ENCODE data around the gene DBNL.

Gene DBNL

GRCh38 chr7:44060091-44060947 is 15.8 kb downstream of the DBNL start:
- H3K36me3 Mint-ChIP-seq (ENCODE audit: insufficient read depth): peaks cover 32% of the 10 kb centered on the region
- H3K9me3 Mint-ChIP-seq: no peaks in the 10 kb centered on the region
- peaks cover 25% of the 10 kb centered on the region for H3K4me1 Mint-ChIP-seq
- ATAC-seq (replicated peaks; ENCODE audit: extremely low read depth, poor library complexity, severe bottlenecking) (no peak), DNase-seq (ENCODE audit: low spot score in 2 of 2) (no peak)
- no peak overlapping the region for H3K4me3 Mint-ChIP-seq
- no peaks in the 10 kb centered on the region for H3K27me3 Mint-ChIP-seq
- no peak overlapping the region for H3K27ac Mint-ChIP-seq (ENCODE audit: low read depth)

DNA sequence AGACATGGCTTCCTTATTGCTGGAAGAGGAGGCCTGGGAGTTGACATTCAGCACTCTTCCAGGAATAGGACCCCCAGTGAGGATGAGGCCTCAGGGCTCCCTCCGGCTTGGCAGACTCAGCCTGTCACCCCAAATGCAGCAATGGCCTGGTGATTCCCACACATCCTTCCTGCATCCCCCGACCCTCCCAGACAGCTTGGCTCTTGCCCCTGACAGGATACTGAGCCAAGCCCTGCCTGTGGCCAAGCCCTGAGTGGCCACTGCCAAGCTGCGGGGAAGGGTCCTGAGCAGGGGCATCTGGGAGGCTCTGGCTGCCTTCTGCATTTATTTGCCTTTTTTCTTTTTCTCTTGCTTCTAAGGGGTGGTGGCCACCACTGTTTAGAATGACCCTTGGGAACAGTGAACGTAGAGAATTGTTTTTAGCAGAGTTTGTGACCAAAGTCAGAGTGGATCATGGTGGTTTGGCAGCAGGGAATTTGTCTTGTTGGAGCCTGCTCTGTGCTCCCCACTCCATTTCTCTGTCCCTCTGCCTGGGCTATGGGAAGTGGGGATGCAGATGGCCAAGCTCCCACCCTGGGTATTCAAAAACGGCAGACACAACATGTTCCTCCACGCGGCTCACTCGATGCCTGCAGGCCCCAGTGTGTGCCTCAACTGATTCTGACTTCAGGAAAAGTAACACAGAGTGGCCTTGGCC is 16.6 kb downstream of the DBNL start:
- no peak for ATAC-seq (replicated peaks; ENCODE audit: extremely low read depth, poor library complexity, severe bottlenecking)
- H3K27me3 Mint-ChIP-seq: no peaks in the 10 kb centered on the region
- H3K4me3 Mint-ChIP-seq: no peak overlapping the region
- no peak overlapping the region for H3K27ac Mint-ChIP-seq (ENCODE audit: low read depth)
- DNase-seq (ENCODE audit: low spot score in 2 of 2): no peak
- peaks cover 27% of the 10 kb centered on the region for H3K36me3 Mint-ChIP-seq (ENCODE audit: insufficient read depth)
- H3K4me1 Mint-ChIP-seq: peaks cover 29% of the 10 kb centered on the region
- H3K9me3 Mint-ChIP-seq: no peaks in the 10 kb centered on the region

DNA sequence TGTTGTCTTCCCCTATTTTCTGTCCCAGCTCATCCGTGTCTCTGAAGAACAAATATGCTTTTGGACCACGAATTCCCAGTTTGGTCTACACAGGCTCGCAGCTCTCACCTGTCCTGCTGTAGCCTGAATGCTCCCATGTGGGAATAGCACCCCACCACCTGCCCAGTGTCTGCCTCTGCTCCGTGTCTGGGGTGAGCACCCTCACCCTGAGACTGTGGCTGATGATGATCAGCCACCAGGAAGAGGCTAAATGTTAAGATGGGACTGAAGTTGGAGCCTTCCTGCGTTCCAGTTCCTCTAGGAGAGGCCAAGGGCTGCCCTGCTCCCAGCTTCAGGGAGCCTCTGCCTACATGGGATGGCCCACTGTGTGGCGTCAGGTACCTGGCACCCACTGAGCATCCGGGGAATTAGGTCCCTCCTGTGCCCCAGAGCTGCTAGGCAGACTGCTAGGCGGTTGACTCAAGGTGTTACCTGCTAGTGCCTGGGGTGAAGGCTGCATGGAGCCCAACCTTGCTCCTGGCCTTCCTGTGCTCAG is 17.2 kb downstream of the DBNL start:
- Mint-ChIP-seq H3K9me3 (no peaks in the 10 kb centered on the region), H3K36me3 (ENCODE audit: insufficient read depth) (peaks cover 24% of the 10 kb centered on the region), H3K27ac (ENCODE audit: low read depth) (no peak overlapping the region), H3K4me3 (no peak overlapping the region), H3K4me1 (peaks cover 27% of the 10 kb centered on the region), H3K27me3 (no peaks in the 10 kb centered on the region)
- no peak for ATAC-seq (replicated peaks; ENCODE audit: extremely low read depth, poor library complexity, severe bottlenecking)
- DNase-seq (ENCODE audit: low spot score in 2 of 2): no peak

- no peaks in the 10 kb centered on the region for H3K27me3 Mint-ChIP-seq
- H3K36me3 Mint-ChIP-seq (ENCODE audit: insufficient read depth): peaks cover 20% of the 10 kb centered on the region
- peaks cover 31% of the 10 kb centered on the region for H3K4me1 Mint-ChIP-seq
- ATAC-seq (replicated peaks; ENCODE audit: extremely low read depth, poor library complexity, severe bottlenecking): no peak
- H3K9me3 Mint-ChIP-seq: no peaks in the 10 kb centered on the region
- no peak for DNase-seq (ENCODE audit: low spot score in 2 of 2)
- H3K4me3 Mint-ChIP-seq: no peak overlapping the region
- H3K27ac Mint-ChIP-seq (ENCODE audit: low read depth): no peak overlapping the region
Measured at GRCh38 chr7:44062180-44062902, 17.8 kb downstream of the DBNL start.

DNA sequence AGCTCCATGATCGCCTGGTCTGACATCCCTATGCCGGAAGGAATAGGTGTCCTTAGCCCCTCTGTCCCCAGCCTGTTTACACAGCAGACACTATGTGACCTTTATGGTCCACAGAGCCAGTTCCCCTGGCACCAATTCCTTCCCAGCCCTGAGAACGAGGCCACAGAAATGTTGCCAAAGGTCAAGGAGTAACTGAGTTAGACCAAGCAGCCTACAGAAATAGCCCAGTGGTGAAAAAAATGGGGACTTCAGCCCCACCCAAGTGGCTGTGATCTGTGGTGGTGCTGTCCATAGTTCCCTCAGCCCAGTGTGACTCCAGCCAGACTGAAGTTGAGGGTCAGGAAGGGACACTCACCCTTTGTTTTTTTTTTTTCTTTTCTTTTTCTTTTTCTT is 18.4 kb downstream of the DBNL start:
- H3K4me3 Mint-ChIP-seq: no peak overlapping the region
- H3K36me3 Mint-ChIP-seq (ENCODE audit: insufficient read depth): peaks cover 16% of the 10 kb centered on the region
- no peaks in the 10 kb centered on the region for H3K27me3 Mint-ChIP-seq
- H3K9me3 Mint-ChIP-seq: no peaks in the 10 kb centered on the region
- DNase-seq (ENCODE audit: low spot score in 2 of 2): no peak
- H3K27ac Mint-ChIP-seq (ENCODE audit: low read depth): no peak overlapping the region
- no peak for ATAC-seq (replicated peaks; ENCODE audit: extremely low read depth, poor library complexity, severe bottlenecking)
- H3K4me1 Mint-ChIP-seq: peaks cover 31% of the 10 kb centered on the region

DNA sequence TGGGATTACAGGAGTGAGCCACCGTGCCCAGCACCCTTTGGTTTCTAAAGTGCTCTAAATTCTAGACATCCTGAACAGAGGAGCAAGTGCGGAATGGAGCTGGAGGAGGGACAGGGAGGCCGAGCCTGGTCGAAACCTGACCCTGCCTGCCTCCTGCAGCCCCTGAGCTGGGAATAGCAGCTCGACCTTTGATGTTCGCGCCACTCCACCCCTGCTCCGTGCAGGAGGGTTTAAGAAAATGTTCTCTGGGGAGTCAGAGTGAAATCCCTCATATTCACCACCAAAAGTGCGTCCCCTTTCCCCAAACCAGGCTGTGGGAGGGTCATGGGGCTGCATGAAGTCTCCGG is 19.0 kb downstream of the DBNL start:
- Mint-ChIP-seq H3K9me3 (no peaks in the 10 kb centered on the region), H3K27ac (ENCODE audit: low read depth) (no peak overlapping the region), H3K36me3 (ENCODE audit: insufficient read depth) (peaks cover 12% of the 10 kb centered on the region), H3K27me3 (no peaks in the 10 kb centered on the region), H3K4me1 (peaks cover 33% of the 10 kb centered on the region), H3K4me3 (no peak overlapping the region)
- DNase-seq (ENCODE audit: low spot score in 2 of 2): no peak
- ATAC-seq (replicated peaks; ENCODE audit: extremely low read depth, poor library complexity, severe bottlenecking): no peak

DNA sequence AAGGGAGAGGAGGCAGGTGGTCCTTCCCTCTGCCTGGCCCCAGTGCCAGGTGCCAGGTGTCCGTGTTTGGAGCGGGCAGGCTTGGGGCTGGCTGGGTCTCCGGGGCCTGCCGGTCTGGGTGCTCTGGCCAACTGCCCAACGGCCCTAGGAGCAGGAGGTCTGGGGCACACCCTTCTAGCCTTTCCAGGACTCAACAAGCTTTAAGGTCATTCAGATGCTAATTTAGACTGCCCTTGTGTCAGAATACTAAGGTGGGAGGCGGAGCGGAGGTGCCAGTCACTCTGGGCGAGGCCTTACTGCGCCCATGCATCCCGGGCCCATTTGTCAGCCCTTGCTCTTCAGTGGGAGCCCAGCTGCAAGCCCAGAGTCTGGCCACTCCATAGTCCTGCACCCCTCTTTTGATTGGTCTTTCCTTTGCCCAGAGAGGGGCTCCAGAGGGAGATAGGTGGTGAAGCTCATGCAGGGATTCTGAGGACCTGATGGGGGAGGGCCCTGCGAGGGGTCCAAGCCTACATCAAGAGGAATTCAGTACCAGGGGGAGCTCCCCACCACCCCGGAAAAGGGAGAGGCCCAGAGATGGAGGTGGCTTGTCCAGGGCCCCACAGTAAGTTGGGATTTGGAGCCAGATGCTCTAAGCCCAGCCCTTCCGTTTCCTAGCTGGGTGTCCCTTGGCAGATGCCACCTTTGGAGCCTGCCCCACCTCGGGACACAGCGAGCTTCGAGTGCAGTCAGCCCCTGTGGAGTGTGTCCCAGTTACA is 19.6 kb downstream of the DBNL start:
- peaks cover 32% of the 10 kb centered on the region for H3K4me1 Mint-ChIP-seq
- DNase-seq (ENCODE audit: low spot score in 2 of 2): no peak
- H3K4me3 Mint-ChIP-seq: no peak overlapping the region
- H3K27me3 Mint-ChIP-seq: no peaks in the 10 kb centered on the region
- ATAC-seq (replicated peaks; ENCODE audit: extremely low read depth, poor library complexity, severe bottlenecking): no peak
- no peak overlapping the region for H3K27ac Mint-ChIP-seq (ENCODE audit: low read depth)
- H3K36me3 Mint-ChIP-seq (ENCODE audit: insufficient read depth): peaks cover 8% of the 10 kb centered on the region
- H3K9me3 Mint-ChIP-seq: no peaks in the 10 kb centered on the region

DNA sequence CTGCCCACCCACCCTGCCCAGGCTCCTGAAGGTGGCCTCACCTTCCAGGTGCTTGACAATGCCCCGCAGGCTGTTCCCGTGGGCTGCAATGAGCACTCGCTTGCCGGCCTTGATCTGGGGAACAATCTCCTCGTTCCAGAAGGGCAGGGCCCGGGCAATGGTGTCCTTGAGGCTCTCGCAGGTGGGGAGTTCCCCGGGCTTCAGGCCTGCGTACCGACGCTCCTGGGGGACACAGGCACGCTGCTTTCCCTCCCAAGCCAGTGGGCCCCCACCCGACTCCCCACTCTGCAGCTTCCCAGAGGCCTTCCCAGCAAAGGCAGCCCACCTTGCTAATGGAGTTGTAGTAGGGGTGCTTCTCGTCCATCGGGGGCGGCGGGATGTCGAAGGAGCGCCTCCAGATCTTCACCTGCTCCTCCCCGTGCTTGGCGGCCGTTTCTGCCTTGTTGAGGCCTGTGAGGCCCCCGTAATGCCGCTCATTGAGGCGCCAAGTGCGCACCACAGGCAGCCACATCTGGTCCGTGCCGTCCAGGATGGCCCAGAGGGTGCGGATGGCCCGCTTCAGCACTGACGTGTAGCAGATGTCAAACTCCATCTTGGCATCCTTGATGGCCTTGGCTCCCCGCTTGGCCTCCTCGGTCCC is 20.4 kb downstream of the DBNL start:
- Mint-ChIP-seq H3K9me3 (no peaks in the 10 kb centered on the region), H3K27ac (ENCODE audit: low read depth) (peak overlapping the region; percentile 74), H3K27me3 (no peaks in the 10 kb centered on the region), H3K36me3 (ENCODE audit: insufficient read depth) (peaks cover 6% of the 10 kb centered on the region), H3K4me3 (no peak overlapping the region), H3K4me1 (peaks cover 30% of the 10 kb centered on the region)
- ATAC-seq (replicated peaks; ENCODE audit: extremely low read depth, poor library complexity, severe bottlenecking) (no peak), DNase-seq (ENCODE audit: low spot score in 2 of 2) (no peak)

GRCh38 chr7:44065431-44066110 is 21.1 kb downstream of the DBNL start, which contains the start of gene PGAM2:
TSS of gene PGAM2 (minus strand) at chr7:44065567. CDS start at chr7:44065529, 38 bp downstream.
- H3K27me3 Mint-ChIP-seq: no peaks in the 10 kb centered on the region
- H3K27ac Mint-ChIP-seq (ENCODE audit: low read depth): peak within 1 kb of the TSS; percentile 74
- H3K9me3 Mint-ChIP-seq: no peaks in the 10 kb centered on the region
- no peak within 1 kb of the TSS for H3K4me3 Mint-ChIP-seq
- DNase-seq (ENCODE audit: low spot score in 2 of 2) (no peak), ATAC-seq (replicated peaks; ENCODE audit: extremely low read depth, poor library complexity, severe bottlenecking) (no peak)
- peaks cover 6% of the 10 kb centered on the region for H3K36me3 Mint-ChIP-seq (ENCODE audit: insufficient read depth)
- peaks cover 28% of the 10 kb centered on the region for H3K4me1 Mint-ChIP-seq

GRCh38 chr7:44066111-44066460 is 21.6 kb downstream of the DBNL start:
- Mint-ChIP-seq H3K27me3 (no peaks in the 10 kb centered on the region), H3K9me3 (no peaks in the 10 kb centered on the region), H3K4me1 (peaks cover 28% of the 10 kb centered on the region), H3K36me3 (ENCODE audit: insufficient read depth) (peaks cover 5% of the 10 kb centered on the region), H3K27ac (ENCODE audit: low read depth) (peak overlapping the region; percentile 74), H3K4me3 (no peak overlapping the region)
- ATAC-seq (replicated peaks; ENCODE audit: extremely low read depth, poor library complexity, severe bottlenecking) (no peak), DNase-seq (ENCODE audit: low spot score in 2 of 2) (no peak)

GRCh38 chr7:44066494-44067063 is 22.1 kb downstream of the DBNL start:
- Mint-ChIP-seq H3K36me3 (ENCODE audit: insufficient read depth) (peaks cover 2% of the 10 kb centered on the region), H3K4me3 (no peak overlapping the region), H3K27me3 (no peaks in the 10 kb centered on the region), H3K27ac (ENCODE audit: low read depth) (peak overlapping the region; percentile 33), H3K9me3 (no peaks in the 10 kb centered on the region), H3K4me1 (peaks cover 28% of the 10 kb centered on the region)
- no peak for ATAC-seq (replicated peaks; ENCODE audit: extremely low read depth, poor library complexity, severe bottlenecking)
- no peak for DNase-seq (ENCODE audit: low spot score in 2 of 2)
